ENCODE data around the gene WDR37.

The WDR37 gene

DNA sequence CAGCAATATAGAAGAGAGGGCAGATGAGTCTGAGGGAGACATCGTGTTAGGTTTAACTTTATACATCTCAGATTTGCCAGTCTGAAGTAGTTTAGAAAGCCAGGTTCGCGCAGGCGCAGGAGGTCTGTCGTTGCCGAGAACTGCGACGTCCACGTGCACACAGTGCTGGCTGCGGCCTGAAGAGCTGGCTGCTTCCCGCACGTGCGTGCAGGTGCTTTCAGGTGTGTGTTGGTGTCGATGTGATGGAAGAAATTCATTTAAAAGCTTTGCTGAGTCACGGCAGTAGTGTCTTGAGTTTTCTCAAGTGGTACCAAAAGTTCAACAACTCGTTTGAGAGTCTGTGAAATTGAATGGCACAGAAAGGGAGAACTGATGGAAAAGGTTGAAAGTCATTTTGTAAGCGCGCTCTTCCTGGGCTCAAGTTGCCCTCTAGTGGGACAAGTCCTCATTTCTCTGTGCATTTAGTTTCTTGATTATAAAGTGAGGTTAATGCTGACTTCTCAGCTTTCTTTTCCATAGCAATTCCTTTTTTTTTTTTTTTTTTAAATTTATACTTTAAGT, 18.6 kb downstream of the WDR37 start:
- DNase-seq (ENCODE audit: low spot score) = no peak

DNA sequence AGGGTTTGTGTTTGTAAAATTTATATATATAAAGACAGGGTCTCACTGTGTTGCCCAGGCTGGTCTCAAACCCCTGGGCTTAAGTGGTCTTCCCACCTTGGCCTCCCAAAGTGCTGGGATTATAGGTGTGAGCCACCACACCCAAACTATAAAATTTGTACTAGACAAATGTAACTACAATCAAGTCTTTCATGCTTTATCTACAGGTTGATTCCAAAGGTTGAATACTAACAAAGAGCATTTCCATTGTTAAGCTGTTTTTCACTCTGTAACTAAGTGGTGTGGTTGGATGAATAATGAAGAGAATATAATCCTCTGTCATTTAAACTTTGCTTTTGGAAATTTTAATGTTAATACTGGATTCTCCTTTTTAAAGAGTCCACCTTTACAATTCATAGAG, 22.5 kb downstream of the WDR37 start:
- DNase-seq (ENCODE audit: low spot score) = no peak

DNA sequence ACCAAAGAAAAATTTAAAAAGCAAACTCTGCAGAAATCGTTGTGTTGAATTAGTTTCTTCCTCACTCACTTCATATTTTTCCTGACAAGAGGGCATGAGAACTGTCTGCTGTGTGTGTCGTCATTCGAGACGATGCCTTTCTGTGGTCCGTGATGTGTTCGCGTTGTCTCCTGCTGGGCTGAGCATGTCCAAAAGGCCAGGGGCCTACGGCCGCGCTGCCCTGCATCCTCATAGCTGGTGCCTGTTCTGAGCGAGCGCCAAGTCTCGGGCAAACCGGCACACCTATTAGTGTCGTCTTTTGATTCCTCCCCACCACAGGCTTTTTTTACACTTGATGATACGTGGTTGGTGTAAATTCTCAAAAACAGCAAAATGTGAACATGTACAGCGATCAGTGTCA, 27.4 kb downstream of the WDR37 start:
- no peak for DNase-seq (ENCODE audit: low spot score)

DNA sequence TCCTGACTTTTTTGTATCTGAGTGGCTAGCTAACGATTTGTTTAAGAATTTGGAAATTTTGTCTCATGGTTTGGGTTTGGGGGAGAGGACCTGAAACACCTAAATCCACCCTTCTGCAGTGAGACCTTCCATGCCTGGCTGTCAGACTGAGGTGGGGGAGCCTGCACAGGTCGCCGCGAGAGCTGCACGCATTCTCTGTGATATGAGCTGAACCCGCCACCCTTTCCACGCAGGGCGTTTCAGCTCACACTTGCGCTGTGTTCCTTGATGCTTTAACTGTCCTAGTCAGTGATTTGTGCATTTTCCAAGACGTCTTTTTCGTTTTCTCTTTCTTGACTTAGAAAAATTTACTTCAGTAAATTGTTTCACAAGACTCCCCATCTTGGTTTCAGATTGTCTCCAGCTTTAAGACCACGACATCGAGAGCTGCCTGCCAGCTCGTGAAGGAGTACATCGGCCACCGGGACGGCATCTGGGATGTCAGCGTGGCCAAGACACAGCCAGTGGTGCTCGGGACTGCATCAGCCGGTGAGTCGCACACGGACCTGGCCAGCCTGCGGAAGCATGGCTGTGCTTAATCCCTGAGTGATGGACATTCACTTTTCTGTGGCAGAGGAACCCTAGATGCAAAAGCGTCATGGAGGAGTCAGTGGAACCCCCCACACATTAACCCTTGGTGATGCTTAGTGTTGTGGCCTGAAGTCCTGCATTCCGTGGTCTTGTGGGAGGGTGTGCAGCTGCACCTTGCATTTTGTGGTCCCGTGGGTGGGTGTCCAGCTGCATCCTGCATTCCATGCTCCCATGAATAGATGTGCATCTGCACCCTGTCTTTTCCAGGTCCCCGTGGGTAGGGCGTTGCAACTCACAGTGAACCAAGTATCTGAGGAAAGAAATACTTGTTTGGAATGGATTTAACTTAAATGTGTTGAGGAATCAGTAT, 28.1 kb downstream of the WDR37 start:
- DNase-seq (ENCODE audit: low spot score) = no peak

DNA sequence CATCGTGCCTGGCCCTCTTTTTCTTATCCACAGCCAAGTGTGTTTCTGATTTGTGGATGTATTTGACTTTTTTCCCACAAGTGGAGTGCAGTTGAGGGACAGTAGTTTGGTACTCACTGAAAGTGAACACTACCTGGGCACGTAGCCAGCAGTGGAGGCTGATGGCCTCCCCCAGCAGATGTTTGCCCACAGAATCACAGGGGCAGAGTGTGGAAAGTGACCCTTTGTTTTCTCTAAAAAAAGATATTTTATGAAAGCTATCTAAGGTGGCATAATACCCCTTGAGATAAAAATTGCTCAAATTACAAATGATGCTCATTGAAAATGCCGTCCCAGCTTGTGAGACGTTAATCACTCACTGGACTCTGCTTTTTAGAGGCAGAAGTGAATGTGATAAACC, 29.1 kb downstream of the WDR37 start:
- no peak for DNase-seq (ENCODE audit: low spot score)

DNA sequence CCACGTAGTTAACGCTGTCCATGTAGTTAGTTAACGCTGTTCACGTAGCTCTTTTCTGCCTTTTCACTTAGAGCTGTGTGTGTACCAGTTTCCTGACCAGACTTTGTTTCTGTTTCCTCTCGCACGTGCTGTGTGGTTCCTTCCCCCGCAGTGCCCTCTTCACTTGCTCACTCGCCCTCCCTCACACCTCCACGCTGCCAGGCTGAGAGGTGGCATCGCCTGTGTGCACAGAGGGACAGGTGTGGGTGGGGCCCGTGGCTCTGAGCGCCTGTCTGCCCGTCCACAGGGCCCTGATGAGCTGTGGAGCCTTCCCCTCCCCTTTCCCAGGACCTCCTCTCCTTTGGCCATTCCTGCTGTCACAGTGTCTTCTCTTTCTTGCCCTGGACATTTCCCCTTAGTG, 30.6 kb downstream of the WDR37 start:
- DNase-seq (ENCODE audit: low spot score) = no peak

DNA sequence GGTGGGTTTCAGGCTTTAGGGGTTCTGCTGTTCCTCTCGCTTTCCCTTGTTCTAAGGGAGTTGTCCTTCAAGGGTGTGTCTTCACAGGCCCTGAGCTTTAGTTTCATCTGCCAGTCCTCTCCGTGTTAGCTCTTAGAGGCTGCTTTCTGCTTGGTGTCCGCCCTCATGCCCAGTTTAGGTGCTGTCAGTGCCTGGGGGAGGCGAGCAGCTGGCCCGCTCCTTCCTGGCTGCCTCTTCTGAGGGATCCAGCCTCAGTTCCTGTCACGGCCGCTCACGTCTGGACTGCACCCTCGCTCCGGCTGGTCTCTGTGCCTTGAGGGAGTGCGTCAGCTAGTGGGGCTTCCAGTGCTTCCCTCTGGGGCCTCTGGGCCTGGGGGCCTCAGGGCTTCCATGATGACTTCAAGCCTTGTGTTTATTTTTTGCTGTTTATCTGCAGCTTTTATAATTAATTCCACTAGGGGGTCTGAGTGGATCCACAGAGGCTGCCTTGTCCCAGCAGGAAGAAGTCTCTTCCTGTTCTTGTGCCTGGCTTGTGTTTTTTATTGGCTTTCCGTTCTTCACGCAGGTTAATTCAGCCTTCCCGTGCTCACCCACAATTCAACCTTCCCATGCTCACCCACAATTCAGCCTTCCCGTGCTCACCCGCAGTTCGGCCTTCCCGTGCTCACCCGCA, 33.0 kb downstream of the WDR37 start:
- DNase-seq (ENCODE audit: low spot score) = no peak

DNA sequence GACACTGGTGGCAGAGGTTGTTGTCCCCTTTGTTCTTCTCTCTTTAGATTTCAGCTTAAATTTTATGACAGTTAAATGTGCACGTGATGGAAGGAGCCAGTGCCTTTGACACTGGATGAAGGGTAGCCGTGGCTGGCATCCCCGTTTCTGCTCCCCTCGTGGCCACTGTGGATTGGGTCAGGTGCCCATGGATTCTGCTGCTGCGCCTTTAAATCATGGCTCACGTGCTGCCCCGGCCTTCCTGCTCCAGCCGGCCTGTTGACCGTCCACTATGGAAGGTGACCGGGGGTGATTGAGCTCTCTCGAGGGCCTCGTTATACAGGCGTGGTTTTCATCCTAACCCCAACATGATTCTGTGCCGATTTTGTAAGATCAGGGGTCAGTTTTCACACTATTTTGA, 34.5 kb downstream of the WDR37 start:
- DNase-seq (ENCODE audit: low spot score) = no peak

DNA sequence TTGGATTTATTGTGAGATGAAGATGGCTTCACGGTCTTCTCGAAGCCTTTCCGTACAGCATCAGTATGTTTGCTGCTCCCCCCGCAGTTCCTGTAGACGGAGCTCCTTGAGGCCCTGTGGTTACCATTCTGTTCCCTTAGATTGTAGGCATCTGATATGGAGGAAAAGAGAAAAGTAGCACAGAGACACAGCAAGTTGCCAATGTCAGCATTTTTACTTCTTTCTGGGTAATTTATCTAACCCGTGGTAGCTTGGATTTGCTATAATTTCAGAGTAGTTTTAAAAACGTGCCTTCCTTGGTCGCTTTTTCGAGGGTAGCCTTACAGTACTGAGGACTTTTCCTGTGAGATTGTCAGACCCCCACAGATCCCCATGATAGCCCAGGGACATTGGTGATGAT, 37.5 kb downstream of the WDR37 start:
- DNase-seq (ENCODE audit: low spot score) = no peak

DNA sequence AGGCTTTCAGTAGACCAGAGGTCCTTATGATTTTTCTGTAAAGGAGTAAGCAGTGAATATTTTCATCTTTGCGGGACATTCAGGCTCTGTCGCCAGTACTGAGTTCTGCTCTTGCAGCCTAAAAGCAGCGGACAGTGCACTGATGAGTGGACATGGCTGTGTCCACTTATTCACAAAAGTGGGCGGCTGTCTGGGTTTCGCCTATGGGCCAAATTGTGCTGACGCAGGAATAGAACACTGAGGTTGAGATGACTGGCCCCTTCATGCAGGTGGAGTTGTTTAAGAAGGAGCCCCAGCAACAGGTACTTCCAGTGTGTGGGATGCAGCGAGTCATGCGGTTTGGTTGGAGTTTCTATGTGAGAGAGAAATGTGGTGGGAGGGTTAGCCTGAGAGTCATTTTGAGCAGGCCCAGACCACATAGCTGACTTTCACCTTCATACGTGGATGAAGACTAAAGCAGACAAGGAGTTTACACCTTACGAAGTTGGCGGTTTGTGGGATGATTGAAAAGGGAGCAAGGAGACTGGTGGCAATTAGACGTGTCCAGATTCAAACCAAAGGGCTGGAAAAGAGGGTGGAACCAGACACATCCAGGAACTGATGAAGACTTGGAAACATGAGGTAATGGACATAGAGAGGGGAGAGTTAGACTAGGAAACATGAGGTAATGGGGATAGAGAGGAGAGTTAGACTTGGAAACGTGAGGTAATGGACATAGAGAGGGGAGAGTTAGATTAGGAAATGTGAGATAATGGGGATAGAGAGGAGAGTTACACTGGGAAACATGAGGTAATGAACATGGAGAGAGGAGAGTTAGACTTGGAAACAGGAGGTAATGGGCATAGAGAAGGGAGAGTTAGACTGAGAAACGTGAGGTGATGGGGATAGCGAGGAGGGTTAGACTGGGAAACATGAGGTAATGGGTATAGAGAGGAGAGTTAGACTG, 38.2 kb downstream of the WDR37 start:
- no peak for DNase-seq (ENCODE audit: low spot score)

DNA sequence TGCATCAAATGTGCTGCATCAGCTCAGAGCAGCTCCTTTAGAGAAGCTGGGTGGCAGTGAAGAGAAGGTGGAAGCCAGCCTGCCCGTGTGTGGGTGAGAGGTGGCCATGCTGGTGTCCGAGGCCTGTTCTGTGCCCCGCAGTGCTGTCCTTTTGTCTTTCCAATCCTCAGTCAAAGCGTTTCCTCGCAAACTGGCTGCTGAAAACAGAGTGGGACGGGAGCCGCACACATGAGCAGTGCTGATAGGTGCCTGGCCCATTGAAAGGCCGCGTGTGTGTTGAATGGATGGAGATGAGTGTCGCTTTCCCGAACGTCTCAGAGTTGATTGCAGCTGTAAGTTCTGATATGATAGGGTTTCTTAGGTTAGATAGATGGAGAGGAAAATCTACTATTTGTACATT, 39.3 kb downstream of the WDR37 start:
- no peak for DNase-seq (ENCODE audit: low spot score)

DNA sequence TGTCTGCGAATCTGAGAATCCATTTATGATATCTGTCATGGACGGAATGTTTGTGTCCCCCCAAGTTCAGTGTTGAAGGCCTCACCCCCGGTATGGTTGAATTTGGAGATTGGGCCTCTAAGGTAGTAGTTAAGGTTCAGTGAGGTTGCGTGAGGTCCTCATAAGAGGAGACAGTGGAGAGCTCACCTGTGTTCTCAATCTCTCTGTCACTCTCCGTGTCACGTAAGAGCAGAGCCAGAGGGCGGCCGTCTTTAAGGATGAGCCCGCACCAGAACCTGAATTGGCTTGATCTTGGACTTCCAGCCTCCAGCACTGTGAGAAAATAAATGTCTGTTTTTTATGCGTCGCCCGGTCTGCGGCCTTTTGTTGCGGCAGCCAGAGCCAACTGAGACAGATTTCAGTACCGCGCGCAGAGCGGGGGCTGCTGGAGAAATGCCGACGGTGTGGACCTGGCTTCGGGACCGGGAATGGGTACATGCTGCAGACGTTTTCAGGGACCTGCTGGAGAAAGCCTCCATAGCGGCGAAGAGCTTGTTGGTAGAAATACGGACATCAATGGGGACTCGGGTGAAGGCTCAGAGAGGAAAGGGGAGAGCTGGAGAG, 40.2 kb downstream of the WDR37 start:
- DNase-seq (ENCODE audit: low spot score) = no peak

DNA sequence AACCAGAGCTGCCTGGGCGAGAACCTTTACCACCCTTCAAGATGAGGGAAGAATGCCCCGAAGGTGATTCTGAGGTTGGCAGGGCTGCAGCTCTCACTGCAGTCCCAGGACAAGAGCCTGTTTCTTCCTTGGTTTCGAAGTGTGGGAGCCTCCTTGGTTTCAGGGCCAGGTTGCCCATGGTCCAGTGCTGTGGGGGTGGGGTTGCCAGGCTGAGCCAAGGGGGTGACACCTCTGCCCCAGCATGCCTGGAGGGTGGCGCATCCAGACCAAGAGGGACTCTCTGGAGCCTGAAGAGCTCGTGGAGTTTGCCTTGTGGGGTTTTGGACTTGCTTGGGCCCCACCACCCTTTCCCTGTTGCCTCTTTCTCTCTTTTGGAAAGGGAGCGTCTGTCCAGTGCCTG, 41.3 kb downstream of the WDR37 start:
- DNase-seq (ENCODE audit: low spot score) = no peak

DNA sequence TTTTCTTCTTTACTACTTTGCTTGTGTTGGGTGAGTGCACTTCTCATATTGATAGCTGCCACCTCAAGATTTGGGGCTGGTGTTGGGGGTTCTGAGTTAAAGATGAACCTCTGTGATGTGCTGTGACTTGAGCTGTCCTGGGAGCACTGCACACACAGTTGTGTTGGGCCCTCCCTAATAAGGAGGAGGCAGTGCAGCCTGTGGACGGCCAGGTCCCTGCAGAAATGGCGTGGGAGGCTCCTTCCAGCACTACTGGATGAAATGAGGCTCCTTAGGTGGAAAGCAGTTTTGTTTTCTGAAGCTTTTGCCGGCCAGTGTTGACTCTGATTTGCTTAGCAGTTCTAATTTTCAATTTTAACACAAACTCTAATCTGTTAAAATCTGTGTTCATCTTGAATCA, 44.0 kb downstream of the WDR37 start:
- no peak for DNase-seq (ENCODE audit: low spot score)

DNA sequence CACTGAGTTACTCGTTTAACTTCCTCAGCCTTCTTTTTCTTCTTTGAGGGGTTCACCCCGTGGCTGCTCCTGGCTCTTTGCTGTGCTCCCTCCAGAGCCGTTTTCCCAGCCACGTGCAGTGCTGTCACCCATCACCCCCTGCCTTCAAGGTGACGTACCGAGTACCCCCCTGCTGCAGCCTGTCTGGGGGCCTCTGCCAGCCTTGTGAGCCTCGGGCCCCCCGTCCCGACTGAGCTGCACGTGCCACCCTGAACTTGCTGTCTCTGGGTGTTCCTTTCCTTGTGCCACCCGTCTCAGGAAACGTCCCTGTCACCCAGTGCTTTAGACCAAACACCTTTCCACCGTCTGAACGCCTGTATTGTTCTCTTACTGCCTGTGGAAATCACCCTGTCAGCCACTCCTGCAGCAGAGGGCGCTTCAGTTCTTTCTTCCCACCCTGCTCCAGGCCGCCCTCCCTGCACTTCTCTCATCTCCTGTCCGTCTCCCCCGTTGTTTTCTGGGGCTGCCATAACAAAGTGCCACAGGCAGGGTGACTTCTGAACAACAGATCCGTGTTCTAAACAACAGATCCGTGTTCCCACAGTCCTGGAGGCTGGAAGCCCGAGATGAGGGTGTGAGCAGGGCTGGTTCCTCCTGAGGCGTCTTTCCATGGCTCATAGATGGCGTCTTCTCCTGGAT, 44.6 kb downstream of the WDR37 start:
- no peak for DNase-seq (ENCODE audit: low spot score)

DNA sequence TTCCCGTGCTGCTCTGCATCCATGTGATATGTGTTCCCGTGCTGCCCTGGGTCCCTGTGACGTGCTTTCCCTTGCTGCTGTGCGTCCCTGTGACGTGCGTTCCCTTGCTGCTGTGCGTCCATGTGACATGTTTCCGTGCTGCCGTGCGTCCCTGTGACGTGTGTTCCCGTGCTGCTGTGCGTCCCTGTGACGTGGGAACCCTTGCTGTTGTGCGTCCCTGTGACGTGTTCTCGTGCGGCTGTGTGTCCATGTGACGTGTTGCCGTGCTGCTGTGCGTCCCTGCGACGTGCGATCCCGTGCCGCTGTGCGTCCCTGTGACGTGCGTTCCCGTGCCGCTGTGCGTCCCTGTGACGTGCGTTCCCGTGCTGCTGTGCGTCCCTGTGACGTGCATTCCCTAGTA, 45.8 kb downstream of the WDR37 start:
- DNase-seq (ENCODE audit: low spot score) = no peak

DNA sequence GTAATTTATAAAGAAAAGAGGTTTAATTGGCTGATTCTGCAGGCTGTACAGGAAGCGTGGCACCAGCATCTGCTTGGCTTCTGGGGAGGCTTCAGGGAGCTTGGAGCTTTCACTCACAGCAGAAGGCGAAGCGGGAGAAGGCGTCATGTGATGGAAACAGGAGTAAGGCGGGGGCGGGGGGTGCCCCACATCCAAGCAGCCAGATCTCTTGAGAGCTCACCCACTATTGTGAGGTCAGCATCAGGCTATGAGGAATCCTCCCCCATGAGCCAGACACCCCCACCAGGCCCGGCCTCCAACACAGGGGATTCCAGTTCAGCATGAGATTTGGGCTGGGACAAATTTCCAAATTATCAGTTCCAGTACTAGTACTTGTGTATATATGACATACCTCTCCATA, 46.2 kb downstream of the WDR37 start:
- no peak for DNase-seq (ENCODE audit: low spot score)

DNA sequence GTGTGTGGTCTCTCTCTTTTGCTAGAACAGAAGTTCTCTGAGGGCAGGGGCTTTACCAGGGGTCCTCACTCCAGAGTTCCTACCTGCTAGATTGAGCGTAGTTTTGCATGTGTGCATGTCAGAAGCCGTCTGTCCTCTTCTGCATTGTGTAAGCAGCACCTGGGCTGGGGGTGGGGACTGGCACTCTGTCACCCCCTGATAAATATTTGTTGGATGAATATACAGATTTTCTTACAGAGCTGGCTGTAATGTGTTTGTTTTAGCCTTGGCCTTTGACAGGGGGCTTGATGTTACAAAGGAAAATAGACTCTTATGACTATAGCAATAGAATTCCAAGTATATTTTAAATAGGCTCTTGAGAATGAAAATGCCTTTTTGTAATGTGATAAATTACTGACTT, 46.6 kb downstream of the WDR37 start:
- no peak for DNase-seq (ENCODE audit: low spot score)

DNA sequence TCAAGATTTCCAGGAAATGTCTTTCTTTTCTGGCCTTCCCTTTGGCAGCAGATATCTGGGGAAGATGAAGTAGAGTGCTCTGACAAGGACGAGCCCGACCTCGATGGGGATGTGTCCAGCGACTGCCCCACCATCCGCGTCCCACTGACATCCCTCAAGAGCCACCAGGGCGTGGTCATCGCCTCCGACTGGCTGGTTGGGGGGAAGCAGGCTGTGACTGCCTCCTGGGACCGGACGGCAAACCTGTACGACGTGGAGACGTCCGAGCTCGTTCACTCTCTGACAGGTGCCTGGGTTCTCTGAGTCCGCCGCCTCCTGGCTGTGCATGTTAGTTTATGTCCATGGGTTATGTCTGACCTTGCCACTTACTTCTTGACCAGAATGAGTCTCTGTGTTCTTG, 47.4 kb downstream of the WDR37 start:
- DNase-seq (ENCODE audit: low spot score) = no peak

DNA sequence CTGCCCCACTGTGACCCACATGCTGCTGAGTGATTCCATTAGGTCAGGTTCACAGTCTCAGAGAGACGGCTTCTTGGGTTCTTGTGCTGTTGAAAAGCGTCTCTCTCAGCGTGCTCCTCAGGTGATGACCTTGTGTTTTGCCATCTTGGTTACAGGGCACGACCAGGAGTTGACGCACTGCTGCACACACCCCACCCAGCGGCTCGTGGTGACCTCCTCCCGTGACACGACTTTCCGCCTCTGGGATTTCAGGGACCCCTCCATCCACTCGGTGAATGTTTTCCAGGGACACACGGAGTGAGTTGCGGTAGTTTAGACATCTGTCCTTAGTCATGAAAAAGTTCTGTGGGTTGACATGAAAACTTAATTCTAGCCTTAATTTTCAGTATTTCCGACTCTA, 48.8 kb downstream of the WDR37 start:
- DNase-seq (ENCODE audit: low spot score) = no peak

DNA sequence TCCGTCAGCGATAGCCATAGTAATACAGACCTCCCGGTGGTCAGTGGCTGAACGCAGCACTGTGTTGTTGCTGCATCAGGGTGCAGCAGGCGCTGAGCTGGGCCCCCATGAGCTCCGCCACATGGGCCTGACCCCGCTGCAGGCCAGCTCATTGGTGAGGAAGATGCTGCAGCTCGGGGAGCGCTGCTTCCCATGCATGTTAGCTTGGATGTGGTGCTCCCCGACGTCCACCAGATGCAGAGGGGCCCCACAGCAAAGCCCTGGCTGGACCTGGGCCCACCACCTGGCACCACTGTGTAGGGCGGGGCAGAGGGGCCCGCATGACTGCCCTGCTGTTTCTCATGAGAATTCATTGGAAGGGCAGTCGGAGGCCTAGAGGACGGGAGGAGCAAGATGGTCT, 50.8 kb downstream of the WDR37 start:
- no peak for DNase-seq (ENCODE audit: low spot score)

All from GM03348 (cell line).